GM12873 (cell line): Measurements from ENCODE around the gene CAMK2D.

Experiments used
- TF ChIP-seq, protein P1 (sequence below): IDR thresholded peaks from 2 replicates; pipeline ENCODE4 v1.5.1; 2012; ENCODE audit warnings: low read depth, mild to moderate bottlenecking, moderate library complexity, low read length, control low read depth; ENCODE audit not compliant: insufficient read depth; ENCODE audit errors: missing control alignments

CAMK2D gene

DNA sequence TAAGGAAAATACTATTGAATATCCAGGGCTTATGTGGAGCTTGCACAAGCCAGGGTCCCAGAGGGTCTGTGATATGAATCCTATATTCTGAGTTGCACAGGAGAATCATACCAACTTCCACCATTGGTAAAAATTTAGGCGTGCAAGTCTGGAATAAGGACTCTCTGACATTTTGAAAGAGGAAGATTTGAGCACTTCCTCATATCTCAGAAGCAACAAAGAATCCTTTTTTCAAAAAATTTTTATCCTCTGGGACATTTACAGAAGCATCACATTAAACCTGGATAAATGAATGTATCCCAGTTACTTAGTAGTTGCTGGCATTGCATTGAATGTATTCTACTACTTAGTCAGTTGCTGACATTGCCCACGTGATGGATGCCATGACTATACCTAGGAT lies 24.2 kb upstream of the CAMK2D start:
- TF ChIP-seq, protein P1, sequence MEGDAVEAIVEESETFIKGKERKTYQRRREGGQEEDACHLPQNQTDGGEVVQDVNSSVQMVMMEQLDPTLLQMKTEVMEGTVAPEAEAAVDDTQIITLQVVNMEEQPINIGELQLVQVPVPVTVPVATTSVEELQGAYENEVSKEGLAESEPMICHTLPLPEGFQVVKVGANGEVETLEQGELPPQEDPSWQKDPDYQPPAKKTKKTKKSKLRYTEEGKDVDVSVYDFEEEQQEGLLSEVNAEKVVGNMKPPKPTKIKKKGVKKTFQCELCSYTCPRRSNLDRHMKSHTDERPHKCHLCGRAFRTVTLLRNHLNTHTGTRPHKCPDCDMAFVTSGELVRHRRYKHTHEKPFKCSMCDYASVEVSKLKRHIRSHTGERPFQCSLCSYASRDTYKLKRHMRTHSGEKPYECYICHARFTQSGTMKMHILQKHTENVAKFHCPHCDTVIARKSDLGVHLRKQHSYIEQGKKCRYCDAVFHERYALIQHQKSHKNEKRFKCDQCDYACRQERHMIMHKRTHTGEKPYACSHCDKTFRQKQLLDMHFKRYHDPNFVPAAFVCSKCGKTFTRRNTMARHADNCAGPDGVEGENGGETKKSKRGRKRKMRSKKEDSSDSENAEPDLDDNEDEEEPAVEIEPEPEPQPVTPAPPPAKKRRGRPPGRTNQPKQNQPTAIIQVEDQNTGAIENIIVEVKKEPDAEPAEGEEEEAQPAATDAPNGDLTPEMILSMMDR, result no peak

DNA sequence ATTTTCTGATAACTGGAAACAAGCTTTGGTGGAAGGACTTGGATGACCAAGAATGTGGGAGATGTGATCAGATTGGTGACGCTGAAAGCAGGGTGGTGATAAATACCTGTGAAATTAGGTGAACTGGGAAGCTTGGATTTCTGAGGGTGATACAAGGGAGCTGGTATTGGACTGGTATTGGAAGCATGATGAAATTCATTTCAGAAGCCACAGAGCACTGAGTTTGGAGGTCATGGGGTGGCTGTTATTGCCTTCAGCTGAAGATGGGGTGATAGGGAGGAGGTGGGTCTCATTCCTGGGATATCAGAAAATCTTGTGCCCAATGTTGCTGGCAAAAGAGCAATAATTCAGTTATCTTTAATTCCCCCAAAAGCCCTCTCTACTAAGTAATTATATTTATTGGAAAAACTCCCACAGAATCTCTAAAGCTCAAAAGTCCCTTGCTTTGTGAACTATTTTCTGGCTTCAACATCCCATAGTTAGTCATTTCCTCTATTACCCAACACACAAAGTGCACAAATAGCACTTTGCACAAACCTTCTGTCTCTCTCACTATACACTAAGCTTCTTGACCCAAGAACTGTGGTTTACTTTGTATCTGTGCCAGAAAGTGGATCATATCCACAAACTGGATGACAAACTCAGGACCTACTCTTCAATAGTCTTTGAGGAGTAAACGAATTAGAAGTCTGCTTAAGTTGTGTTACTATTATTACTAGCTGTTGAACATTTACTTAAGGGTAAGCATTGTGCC lies 23.1 kb upstream of the CAMK2D start:
- TF ChIP-seq, protein P1, result no peak

DNA sequence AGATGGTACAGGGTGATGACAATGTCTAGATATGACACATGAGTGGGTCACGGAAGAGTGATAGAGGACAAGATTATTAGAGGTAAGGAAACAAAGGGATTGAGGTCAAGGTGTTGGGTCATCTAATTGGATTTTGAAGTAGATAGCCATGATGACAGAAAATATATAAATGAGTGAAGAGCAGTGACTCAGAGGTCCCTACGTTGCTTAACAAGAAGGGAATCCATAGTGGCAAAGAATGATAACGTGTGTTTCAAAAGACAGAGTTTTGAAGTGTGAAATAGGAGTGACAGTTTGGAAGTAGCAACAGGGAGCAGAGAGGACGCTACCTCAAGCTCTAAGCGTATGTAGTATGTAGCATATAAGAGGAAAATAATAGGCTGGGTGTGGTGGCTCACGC lies 22.2 kb upstream of the CAMK2D start:
- TF ChIP-seq, protein P1, result no peak

DNA sequence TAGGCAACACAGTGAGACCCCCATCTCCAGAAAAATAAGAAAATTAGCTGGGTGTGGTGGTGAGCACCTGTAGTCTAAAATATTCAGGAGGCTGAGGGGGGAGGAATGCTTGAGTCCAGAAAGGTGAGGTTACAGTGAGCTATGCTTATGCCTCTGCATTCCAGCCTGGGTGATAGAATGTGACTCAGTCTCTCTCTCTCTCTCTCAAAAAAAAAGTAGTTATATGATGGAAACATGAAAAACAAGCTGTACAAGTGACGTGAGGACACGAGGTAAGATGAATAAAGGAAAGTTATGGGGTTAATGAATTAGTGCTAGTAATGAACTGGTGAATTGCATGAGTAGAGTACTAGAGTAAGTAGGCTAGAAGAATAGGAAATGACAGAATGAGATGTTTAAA lies 21.8 kb upstream of the CAMK2D start:
- TF ChIP-seq, protein P1, result no peak

DNA sequence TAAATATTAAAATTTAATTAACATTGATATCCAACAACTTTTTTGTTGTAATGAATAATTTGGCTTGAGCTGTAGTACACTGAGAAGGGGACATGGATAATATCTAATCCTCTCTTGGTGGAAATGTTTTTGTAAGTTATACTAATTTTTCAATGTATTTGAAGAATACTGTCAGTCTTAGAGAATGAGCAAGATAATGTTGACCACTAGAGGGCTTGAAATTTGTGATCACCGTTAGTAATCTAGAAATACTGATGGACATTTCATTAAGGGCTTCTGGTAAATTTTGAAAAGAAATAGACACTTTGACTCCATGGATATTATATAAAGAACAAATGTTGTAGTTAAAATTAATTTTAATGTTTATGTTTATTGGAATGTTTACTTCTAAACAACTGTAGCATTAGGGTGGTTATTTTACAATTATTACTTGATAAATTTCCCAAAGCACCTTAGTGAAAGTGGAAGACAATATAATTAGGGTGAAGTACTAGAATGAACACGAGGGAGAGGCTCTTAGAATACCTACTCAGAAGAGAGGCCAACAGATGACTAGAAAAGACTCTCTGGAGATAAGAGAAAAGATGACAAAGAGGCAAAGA lies 20.0 kb upstream of the CAMK2D start:
- TF ChIP-seq, protein P1, result peak; percentile 50

DNA sequence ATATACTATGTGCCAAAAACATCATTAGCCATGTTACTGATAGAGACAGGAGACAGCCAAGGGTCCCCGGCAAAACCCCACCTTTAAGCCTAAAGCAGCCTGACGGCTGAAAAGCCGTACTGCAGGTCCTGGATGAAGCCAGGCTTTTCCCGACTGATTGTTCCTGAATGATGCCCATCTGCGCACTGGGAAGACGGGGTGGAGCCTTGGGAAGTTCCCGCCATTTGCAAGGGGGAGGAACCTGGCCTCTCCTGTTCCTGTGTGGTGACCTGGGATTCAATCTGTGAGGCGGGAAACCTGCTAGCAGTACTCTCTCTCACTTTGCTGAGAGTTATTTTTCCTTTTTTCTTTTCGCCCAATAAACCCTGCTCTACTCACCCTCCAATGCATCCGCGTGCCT lies 15.1 kb upstream of the CAMK2D start:
- TF ChIP-seq, protein P1, result no peak

DNA sequence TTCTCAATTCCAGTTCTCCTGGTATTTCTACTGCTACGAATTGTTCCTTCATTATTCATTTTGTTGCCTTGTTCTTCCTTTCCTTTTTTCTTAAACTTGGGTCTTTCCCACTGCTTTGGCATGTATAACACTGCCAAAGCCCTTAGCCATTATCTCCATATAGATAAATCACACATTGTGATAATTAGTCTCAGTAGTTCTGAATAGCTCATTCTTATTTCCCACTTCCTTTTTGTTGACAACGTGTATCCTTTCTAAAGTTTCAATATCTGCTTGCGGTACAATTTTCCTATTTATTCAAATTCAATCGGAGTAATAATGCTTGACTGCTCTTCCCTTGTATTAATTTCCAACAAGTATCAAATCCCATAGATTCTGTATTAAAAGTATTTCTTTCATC lies 14.5 kb upstream of the CAMK2D start:
- TF ChIP-seq, protein P1, result no peak
